NB4 (cell line): Measurements from ENCODE around the gene PNISR.
A peak's percentile ranks its signal among the peaks of the same experiment; 100 is the strongest.

Experiments used
- DNase-seq: peaks from one replicate; pipeline ENCODE4 v3.0.0; 2010; ENCODE audit warnings: low read depth
- H3K4me3 ChIP-seq: one replicate; pipeline ENCODE4 v1.5.1; 2011; ENCODE audit warnings: mild to moderate bottlenecking, low read depth, low read length, moderate library complexity
- MYC ChIP-seq: IDR thresholded peaks from 2 replicates; pipeline ENCODE4 v1.6.1; 2011; ENCODE audit warnings: low read depth, low read length
- POLR2A ChIP-seq: IDR thresholded peaks from 2 replicates; pipeline ENCODE4 v1.6.1; 2011; ENCODE audit warnings: mild to moderate bottlenecking; ENCODE audit not compliant: insufficient read length; ENCODE audit errors: extremely low read depth
- TF ChIP-seq, protein P1 (sequence below): IDR thresholded peaks from 2 replicates; pipeline ENCODE4 v1.6.1; 2011; ENCODE audit warnings: low read depth, low read length
- TF ChIP-seq, protein P2 (sequence below): IDR thresholded peaks from one replicate; pipeline ENCODE4 v1.5.1; 2012; ENCODE audit warnings: low read depth, low read length

PNISR gene

DNA sequence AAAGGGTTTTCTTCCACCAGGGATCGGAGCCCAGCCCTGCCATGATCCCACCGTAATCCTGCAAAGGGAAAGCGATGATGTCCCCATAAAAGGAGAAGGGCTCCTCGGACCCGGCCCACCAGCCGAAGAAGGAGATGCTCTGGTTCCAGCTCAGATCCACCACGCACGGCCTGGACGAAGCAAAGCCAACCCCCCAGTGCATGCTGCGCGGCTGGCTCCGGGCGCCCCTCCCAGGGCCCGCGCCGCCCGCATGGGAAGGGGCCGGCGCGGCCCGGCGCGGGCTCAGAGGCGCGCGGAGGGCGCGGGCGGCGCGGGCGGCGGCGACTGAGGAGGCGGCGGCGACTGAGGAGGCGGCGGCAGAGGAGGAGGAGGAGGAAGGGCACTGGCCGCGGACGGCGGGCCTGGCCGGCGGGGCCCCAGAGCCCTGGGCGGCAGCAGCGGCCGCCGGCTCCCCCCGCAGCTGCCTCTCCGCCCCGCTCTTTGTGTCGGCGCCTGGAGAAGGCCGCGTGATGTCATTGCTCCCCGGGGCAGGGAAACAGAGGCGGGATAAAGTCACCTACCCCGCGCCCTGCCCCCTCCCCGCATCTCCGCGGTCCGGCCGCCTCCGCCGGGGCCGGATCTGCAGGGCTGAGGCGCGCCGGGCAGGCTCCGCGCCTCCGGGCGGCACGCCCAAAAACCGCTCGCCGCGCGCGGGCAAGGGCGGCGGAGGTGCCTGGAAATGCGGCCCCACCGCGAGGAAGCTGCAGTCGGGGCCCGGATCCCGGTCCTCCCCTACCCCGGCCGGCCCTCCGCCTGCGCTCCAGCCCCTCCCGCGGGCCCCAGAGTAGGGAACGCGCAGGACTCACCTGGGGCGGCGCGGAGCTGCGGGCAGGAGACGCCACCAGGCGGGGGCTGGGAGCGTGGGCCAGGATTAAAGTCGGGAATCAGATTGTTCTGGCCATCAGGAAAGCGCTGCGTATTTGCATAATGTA lies 75.7 kb downstream of the PNISR start, which contains the start of gene FAXC:
TSS of gene FAXC (minus strand) at position 504 of the 971 bp plus-strand sequence. CDS start at position 202, 302 bp downstream.
- no peak within 1 kb of the TSS for H3K4me3 ChIP-seq
- peak; percentile 28 for DNase-seq
- TF ChIP-seq, protein P1, sequence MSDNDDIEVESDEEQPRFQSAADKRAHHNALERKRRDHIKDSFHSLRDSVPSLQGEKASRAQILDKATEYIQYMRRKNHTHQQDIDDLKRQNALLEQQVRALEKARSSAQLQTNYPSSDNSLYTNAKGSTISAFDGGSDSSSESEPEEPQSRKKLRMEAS = no peak
- TF ChIP-seq, protein P2, sequence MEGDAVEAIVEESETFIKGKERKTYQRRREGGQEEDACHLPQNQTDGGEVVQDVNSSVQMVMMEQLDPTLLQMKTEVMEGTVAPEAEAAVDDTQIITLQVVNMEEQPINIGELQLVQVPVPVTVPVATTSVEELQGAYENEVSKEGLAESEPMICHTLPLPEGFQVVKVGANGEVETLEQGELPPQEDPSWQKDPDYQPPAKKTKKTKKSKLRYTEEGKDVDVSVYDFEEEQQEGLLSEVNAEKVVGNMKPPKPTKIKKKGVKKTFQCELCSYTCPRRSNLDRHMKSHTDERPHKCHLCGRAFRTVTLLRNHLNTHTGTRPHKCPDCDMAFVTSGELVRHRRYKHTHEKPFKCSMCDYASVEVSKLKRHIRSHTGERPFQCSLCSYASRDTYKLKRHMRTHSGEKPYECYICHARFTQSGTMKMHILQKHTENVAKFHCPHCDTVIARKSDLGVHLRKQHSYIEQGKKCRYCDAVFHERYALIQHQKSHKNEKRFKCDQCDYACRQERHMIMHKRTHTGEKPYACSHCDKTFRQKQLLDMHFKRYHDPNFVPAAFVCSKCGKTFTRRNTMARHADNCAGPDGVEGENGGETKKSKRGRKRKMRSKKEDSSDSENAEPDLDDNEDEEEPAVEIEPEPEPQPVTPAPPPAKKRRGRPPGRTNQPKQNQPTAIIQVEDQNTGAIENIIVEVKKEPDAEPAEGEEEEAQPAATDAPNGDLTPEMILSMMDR = no peak
- TF ChIP-seq MYC (no peak), POLR2A (no peak)

DNA sequence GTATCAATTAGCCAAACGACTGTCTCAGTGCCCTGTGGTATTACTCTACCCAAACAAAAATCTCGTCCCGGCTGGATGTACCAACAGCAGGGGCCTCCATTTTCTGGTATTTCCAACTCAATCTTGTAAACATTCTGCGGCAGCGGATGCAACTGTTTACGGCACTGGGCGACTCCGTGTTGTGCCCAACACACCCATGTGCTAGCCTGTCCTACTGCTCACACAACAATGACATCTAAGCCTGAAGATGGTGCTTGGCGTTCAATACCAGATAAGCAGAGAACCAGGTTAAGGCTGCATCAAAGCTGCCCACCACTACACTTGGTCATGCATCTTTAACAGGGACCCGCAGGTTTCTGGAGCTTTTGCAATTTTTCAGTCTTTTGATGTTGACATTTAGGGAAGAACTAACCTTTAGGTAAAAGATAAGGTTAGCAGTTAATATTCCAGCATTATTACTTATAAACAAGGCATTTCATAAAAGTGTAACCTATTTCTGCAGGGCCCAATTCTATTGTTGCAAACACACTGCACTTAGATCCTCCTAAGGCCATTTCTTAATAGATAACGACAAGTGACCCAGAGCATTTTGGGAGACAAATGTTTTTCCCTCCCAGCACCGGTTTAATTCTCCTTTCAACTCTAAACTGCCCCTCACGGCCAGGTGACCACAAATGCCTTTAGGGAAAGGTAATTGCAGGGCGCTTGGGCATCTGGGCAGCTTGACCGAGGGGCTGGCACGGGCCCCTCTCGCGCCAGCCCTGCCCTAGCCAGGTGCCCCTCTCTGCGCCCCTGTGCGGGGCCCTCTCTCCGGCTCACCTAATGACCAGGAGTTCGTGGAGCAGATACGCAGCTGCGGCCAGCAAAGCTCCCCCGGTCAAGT lies 76.6 kb downstream of the PNISR start:
- H3K4me3 ChIP-seq = no peak overlapping the region
- TF ChIP-seq, protein P2 = no peak
- TF ChIP-seq POLR2A = no peak
- no peak for DNase-seq
